GOT3 (cell line): ENCODE data around the gene SLC6A17.

Experiments
- DNase-seq: peaks from one replicate; lab custom pipeline; 2025; ENCODE audit warnings: mixed read lengths; lab: John Stamatoyannopoulos, UW

Gene SLC6A17

DNA sequence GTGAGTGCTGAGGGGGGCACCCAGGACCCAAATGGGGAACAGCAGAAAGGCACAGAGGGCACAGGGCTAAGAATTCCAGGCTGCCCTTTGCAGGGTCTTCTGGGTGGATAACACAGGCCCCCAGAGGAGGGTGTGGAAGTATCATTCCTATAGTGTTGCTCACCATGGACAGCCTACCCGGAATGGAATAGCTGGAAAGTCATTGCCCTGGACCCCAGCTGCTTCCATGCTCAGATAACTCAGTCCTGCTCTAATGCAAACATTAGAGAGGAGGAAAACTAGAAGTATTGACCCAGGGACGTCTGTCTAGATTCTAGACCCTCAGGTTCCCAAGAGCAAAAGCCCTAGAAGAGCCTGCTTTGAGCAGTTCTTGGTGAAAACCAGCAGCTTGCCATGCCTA lies 24.7 kb downstream of the SLC6A17 start:
- no peak for DNase-seq

DNA sequence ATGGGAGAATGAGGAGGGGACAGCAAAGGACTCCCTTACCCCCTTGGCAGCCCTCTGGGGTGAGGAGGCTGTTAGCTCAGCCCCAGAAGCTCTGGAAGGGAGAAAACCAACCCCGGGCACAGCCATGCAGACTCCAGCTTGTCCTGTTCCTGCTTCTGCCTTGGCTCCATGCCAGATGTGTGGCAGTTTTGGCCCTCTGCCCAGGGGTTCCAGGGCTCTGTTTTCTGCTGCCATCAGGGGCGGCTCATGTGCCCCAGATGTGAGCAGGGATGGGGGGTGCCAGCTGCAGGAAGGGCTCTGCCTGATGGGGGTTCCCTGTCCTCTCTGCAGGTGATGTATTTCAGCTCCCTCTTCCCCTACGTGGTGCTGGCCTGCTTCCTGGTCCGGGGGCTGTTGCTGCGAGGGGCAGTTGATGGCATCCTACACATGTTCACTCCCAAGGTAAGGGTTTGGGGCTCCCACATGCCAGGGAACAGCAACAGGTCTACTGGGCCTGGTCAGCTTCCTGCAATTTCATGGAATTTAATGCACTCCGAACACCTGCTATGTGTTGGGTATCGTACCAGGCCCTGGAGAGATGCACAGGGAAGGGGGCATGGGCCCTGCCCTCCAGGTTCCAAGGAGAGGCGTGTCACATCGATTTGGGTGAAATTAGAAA lies 26.1 kb downstream of the SLC6A17 start:
- DNase-seq = no peak

DNA sequence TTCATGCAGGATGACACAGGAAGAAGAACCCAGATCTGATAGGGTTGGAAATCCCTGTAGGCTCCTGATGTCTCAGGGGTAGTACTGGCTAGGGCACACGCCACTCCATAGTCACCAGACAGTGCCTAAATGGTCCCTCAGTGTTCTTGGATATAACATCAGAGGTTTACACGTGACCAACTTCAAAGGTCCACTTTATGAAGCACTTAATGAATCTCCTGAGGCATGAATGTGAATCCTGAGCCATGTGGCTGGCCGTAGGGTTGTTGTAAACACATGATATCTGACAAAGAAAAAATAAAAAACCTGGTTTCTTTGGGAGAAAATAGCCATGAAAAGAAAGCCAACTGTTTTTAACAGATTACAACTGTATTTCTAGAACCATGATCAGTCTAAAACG lies 27.5 kb downstream of the SLC6A17 start:
- DNase-seq = no peak

DNA sequence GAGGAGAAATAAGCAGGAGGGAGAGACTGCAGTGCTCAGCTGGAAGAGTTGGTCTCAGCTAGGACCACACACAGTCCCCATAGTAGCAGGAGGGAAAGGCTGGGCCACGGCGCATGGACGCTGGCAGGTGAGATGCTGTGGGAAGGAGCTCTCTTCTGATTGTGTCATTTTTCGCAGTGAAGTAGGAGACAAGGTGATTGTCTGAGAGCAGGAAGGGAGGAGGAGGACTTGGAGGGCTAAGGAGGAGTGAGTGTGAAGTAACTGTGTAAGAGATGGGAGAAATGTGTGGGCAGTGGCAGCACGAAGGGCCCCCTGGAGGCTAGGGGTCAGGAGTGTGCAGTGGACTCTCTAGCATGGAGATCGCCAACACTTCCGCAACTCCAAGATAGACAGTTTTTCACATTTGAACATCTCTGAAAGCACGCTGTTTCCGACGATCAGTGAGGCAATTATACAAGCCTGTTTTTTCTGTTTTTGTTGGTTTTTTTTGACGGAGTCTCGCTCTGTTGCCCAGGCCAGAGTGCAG lies 33.4 kb downstream of the SLC6A17 start:
- no peak for DNase-seq

DNA sequence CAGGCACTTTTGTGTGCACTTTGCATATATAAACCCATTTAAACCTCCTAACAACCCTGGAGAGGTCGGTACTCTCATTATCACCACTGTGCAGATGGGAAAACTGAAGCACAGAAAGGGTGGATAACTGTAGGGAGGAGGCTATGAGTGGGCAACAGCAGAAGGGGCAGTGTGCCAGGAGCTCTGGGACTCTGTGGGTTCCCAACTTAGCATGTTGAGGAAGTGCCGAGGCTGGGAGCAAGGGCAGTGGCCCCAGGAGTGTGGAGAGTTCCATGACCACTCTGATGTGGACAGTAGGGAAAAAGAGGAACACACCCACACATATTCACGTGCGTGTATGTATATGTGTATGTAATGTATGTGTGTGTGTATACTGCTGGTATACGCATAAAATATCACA lies 34.2 kb downstream of the SLC6A17 start:
- no peak for DNase-seq

DNA sequence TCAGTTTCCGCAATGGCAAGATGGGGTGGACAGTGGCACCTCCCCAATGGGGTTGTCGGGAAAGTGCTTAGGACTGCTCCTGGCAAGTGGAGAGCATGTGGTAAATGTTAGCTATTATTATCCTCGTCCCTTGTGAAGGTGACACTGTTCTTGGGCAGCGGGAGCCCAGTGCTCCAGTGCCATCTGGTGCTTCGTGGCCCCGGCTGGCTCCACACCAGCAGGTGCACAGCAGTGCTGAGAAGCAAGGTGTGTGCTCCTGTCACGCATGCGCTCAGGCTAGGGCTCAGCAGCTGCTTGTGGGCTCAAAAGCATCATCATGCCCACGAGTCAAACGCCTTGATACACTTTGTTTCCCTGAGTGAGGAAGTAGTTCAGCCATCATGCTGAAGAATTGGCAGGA lies 34.9 kb downstream of the SLC6A17 start:
- DNase-seq = no peak

DNA sequence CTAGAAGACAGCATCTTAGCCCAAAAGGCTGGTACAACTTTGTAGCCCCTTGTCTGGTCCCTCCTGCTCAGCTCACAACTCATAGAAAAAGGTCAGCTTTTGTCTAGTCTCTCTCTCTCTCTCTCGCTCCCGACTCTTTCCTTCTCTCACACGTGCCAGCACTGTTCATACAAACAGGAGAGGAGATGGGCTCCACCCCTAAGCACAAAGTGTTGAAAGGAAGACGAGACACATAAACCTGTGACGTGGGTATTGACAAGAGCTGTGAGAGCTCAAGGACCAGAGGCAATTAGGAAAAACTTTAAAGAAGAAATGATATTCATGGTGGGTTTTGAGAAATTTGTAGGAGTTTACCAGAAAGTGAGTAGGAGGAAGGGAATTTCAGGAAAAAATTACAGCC lies 36.3 kb downstream of the SLC6A17 start:
- DNase-seq = no peak

DNA sequence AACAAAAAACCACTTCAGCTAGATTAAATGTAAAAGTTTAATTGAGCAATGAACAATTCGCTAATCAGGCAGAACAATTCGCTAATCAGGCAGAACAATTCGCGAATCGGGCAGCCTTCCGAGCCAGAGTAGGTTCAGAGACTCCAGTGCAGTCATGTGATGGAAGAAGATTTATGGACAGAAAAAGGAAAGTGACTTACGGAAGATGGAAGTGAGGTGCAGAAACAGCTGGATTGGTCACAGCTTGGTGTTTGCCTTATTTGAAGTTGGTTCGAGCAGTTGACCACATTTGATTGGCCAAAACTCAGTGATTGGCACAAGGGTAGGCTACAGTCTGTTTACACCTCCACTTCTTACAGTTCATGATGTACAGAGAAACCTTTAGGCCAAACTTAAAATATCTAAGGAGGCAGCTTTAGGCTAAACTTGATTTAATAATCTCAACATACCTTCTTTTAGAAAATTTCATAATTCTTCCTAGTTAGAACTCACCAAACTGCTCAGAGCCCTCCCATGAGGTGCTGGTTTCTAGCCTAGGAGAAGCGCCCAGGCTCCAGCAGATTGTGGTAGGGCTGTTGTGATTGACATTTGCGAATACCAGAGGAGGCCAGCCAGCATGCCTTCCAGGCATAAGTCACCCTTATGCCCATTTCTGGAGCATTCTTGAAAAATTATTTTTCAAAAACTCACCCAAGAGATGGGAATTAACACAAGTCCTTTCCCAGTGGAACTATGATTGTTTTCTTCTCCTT lies 37.0 kb downstream of the SLC6A17 start:
- no peak for DNase-seq

DNA sequence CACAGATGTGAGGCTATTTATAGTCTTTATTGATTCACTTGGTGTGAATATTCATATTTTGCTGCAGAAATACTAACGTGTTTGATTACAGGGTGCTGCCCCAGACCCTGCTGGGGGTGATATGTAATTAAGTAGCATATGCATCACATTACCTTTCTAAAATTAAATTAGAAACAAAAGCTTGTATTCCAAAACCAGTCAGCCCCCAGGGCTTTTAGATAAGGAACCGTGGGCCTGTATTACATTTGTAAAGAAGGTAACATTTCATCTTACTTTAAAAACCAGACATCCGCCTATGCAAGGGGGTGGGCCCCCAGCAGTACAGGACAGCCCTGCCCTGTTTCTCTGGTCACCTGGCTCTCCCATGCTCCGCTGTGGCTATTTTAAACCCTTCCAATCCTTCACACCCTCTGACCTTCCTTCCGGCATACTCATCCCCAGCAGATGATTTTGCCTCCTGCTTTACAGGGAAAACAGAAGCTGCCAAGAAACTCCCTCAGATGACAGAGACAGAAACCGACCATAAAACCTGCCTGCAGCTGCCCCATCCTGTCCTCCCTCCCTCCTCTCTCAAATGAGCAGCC lies 37.8 kb downstream of the SLC6A17 start:
- no peak for DNase-seq

DNA sequence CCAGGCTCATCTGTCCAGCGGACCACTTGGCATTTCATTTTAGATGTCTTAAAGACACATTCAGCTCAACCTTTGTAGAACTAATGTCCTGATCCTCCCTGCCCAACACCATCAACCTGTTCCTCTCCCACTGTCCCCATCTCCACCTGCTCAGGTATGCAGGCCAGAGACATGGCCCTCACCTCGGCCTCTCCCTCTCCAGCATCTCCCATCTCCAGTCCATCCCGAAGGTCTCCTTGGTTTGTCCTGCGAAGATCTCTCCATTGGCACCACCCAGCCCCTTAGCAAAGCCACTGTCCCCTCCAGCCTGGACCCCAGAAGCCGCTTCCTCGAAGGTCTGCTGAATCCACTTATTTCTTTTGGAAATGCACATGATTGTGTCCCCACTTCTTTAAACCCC lies 38.9 kb downstream of the SLC6A17 start:
- no peak for DNase-seq

DNA sequence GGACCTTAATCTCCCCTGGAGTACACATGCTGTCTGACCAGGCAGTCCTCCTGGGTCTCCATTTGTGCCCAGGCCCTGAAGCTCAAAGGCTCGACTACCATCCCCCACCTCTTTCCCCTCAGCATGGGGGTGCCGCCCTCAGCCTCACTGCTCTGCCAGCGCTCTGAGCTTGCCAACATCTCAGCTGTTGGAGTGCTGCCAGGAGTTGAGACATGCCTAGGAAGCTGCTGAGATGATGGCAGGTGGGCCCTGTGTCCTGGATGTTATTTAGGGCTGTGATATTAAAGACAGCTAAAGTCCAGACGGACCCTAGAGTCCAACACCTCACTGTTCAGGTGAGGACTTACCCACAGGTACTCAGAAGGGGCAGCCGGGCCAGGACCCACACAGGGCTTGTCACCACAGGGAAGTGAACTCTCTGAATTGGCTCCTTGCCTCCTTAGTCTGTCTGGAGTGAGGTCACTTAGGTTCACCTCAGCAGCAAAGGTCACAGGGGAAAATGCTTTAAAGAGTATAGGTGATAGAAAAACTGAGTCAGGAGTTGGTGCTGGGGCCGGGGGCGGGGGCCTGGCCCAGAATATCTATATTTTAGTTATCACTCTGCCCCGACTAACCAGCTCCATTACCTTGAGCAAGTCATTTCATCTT lies 40.1 kb downstream of the SLC6A17 start:
- DNase-seq = no peak

DNA sequence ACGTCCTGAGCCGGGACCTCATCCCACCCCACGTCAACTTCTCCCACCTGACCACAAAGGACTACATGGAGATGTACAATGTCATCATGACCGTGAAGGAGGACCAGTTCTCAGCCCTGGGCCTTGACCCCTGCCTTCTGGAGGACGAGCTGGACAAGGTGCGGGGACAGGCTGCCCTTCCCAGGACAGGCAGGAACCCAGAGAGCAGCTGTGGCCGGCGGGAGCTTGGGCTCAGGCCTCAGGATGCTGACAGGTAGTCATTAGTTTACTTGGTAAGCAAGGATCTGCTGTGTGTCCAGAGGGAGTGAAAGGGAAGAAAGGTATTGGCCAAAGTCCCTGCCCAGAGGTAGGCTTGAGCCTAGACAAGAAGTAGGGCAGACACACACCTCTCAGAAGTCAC lies 42.2 kb downstream of the SLC6A17 start:
- no peak for DNase-seq

DNA sequence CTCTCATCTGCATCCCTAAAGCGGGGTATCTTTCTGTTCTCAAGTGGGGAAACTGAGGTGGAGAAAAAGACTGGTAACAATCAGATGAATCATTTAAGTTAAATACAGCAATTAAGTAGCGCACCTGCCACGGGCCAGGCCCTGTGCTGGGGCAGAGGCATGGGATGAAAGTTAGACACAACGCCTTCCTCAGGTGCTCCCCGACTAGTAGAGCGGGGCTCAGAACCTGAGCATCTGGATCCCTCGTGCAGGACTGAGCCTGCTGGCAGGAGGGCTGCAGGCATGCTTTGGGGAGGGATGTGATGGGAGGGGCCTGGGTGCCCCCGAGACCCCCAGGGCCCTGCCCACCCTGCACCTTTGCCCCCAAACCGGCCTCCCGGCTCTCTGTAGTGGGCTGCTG lies 44.9 kb downstream of the SLC6A17 start:
- no peak for DNase-seq

DNA sequence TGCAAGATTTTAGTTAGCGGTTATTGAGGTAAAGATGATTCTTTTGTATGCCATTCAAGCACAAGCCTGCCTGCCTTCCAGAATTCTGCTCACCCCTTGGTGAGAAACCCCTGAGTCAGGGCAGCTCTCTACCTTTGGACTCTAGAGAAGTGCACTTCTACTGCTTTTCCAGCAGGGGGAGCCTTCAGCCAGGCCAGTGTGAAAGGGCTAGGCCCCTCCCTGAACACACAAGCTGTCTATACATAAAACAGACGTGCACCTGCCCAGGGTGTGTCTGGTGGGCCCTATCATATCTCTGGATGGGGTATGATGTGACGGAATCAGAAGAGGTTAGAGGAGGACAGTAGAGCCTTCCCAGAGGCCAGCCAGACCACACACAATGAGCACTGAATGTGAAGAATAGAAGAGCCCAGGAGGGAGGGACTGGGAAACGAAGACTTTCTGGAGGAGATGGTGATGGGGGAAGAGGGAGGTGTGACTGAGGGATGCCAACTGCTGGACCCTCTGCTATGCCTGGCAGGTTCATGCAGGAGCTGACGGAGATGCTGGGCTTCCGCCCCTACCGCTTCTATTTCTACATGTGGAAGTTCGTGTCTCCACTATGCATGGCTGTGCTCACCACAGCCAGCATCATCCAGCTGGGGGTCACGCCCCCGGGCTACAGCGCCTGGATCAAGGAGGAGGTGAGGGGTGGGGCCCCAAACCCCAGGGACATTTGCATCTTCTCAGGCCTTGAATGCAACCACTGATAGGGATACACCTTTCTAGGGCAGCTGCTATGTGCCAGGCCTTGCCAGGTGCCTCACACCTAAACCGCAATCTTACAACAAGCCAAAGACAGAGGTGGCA lies 46.8 kb downstream of the SLC6A17 start:
- DNase-seq = no peak

DNA sequence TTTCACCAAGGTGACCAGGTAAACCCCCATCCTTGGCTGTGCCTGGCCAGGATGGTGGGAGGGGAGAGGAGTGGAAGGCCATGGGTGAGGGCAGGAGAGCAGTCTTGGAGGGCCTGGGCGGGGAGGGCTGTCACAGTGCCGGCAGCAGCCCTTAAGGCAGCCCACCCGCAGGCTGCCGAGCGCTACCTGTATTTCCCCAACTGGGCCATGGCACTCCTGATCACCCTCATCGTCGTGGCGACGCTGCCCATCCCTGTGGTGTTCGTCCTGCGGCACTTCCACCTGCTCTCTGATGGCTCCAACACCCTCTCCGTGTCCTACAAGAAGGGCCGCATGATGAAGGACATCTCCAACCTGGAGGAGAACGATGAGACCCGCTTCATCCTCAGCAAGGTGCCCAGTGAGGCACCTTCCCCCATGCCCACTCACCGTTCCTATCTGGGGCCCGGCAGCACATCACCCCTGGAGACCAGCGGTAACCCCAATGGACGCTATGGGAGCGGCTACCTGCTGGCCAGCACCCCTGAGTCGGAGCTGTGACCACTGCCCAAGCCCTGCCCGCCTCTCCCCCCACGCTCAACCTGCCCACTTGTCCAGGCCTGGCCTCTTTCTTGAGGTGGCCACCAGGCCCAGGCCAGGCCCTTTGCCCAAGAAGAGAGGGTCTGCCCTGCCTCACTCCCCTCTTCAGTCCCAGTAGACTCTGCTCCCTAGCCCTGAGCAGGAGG lies 47.8 kb downstream of the SLC6A17 start:
- no peak for DNase-seq

DNA sequence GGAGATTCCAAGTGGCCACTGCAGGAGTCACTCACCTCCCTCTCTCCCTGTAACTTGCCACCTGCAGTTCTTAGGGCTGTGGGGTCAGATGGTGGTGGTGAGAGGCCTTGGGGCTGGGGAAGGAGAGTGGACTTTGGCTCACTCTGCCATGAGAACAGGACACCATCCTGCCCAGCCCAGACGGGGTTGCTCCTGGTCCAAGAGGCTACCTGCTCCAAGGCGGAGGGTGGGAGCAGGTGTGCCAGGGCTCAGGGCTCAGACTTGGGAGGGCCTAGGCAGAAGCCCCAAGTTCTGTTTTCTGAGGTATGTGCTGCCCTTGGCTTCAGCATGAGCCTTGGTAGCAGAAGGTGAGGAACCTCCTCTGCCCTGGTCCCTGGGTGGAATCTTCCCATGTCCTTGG lies 48.5 kb downstream of the SLC6A17 start:
- DNase-seq = no peak

DNA sequence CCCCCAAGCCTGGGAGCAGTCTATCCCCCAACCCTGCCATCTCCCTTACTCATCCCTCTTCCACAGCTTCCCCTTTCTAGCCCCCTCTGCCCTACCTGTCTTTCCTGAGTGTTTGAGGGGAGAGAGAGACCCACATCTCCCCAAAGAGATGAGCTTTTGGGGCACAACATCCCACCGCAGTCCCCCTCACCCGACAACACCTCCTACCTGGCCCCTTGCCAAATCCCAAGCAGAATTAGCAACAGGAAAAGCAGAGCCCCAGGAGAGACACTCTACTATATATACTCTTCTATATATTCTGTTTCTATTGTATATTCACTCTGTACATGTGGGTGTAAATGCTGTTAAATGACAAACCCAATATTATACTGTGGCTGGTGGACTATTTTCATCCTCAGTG lies 49.9 kb downstream of the SLC6A17 start:
- DNase-seq = no peak

DNA sequence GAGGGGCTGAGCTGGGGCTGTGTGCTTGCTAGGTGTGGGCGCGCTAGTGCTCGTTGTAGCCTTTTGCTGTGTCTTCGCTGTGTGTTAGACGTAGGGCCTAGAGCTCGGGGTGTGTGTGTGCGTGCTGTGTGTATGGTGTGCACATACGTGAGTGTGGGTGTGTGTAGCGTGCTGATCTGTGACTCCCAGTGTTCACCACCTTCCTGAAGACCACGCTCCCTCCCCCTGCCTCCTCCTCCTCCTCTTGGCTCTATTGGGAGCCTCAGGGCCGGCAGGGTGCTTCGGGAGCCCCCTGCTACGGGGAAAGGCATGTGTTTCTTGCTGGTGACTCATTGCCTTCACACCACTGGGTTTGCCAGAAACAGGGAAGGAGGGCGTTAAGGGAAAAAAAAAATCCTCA lies 50.4 kb downstream of the SLC6A17 start:
- no peak for DNase-seq

DNA sequence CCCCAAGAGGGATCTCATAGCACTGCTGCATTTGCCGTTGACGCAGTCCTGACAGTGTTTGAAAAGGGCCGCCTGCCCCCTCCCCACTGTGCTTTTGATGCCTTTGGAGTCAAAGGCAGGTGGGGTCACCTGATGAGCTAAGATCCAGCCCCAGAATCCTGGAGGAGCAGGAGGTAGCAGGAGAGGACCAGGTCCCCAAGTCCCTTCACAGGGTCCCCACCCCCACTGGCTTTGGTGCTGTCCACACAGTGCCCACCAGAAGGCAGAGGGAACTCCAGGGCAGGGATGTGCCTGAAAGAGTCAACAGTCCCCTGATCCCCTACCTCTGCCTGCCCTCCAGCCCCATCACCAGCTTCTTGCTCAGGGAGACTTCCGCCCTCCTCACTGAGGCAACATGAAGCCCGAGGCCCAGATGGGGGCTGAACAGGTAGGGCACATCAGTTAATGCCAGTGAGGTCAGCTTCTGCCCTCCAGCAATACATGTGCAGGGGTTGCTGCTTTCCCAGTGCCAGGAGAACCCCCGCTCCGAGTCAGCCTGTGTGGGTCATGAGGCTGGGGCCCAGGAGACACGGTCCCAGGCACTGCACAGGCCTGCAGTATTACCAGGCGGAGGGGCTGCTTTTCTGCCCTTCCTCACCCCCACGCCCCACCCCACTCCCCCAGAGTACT lies 51.0 kb downstream of the SLC6A17 start:
- DNase-seq = no peak

DNA sequence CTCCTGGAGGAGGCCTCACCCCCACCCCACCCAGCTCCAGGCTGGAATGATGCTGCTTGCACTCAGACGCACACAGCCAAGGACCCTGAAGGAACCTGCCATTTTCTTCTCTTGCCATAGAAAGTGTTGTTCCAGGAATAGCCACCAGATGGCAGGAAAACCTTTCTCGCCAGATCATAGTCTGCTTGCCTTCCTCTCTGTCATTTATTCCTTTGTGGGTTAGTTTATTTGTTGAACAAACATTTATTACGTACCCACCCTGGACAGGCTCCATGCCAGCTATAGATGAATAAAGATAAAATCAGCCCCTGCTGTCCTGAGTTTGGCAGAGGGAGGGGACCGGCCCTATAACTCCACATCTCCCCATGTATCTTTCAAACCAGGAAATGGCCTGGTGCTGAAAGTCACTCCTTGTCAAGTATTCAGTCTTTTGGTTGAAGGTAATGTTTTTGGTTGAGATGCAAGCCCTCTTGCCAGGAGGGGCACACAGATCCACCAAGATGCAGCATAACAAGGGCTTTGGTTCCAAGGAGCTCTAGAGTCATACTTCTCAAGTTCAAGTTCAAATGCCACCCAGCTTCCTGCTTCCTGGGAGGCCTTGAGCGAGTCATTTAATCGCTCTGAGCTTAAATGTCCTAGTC lies 52.8 kb downstream of the SLC6A17 start:
- no peak for DNase-seq
